Muscle layer of colon (tissue), 2 donors: ENCODE results near the gene THSD1.

Experiments
- H3K27ac ChIP-seq: one replicate; pipeline ENCODE4 v1.7.0; 2013; ENCODE audit warnings: low read depth, mild to moderate bottlenecking, low read length, moderate library complexity
- H3K27me3 ChIP-seq, 2 donors: one replicate each; pipeline ENCODE4 v1.7.0; 2013; ENCODE audit warnings: low read length in 2 of 2, mild to moderate bottlenecking in 2 of 2; ENCODE audit not compliant: insufficient read depth in 2 of 2, control insufficient read depth in 1 of 2
- H3K36me3 ChIP-seq: one replicate; pipeline ENCODE4 v1.7.0; 2013; ENCODE audit warnings: mild to moderate bottlenecking, low read length; ENCODE audit not compliant: insufficient read depth
- H3K4me1 ChIP-seq: one replicate; pipeline ENCODE4 v1.7.0; 2013; ENCODE audit warnings: mild to moderate bottlenecking, low read length; ENCODE audit not compliant: insufficient read depth
- H3K4me3 ChIP-seq, 2 donors: one replicate each; pipeline ENCODE4 v1.7.0; 2013; ENCODE audit warnings: low read length in 2 of 2, low read depth in 1 of 2, mild to moderate bottlenecking in 1 of 2, moderate library complexity in 1 of 2
- H3K9ac ChIP-seq: one replicate; pipeline ENCODE4 v1.7.0; 2013; ENCODE audit warnings: low read length
- H3K9me3 ChIP-seq: one replicate; pipeline ENCODE4 v1.7.0; 2013; ENCODE audit warnings: mild to moderate bottlenecking, low read length
- donor health status: abdominal sarcoma.
- donor health status: Adenocarcinoma of cecum.

THSD1 gene

DNA sequence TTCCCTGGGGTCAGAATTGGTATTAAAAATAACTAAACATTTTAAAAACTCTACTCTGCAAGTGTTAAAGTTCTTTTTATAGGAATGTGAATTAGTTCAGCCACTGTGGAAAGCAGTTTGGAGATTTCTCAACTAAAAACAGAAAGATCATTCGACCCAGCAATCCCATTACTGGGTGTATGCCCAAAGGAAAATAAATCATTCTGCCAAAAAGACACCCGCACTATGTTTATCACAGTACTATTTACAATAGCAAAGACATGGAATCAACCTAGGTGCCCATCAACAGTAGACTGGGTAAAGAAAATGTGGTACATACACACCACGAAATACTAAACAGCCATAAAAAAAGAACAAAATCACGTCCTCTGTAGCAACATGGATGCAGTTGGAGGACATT lies 657 bp upstream of the THSD1 start:
- no peak overlapping the region for H3K4me3 ChIP-seq
- H3K36me3 ChIP-seq, result no peaks in the 10 kb centered on the region
- peaks cover 5 to 14% of the 10 kb centered on the region in 2 donors for H3K27me3 ChIP-seq
- no peaks in the 10 kb centered on the region for H3K9me3 ChIP-seq
- H3K27ac ChIP-seq, result no peak overlapping the region
- no peak overlapping the region for H3K9ac ChIP-seq
- H3K4me1 ChIP-seq, result peaks cover 4% of the 10 kb centered on the region

DNA sequence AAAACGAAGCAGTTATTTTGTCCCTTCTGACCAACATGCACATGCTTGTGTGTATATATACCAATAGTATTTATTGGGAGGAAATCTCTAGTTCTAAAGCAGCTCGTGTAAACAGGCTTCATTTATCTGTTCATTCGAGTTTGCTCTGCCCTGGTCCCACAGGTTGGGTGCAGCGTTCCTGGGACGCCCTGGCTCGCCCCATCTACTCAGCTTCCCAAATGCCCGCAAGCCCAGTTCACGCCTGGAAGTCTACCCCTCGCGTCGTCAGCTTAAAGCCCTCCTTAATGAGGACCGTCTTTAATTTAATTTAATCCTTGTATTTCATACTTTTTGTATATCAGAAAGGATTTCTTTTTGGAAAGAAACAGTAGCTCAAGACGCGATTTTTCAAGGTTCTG lies 604 bp downstream of the THSD1 start:
- Histone ChIP-seq H3K4me3 (peak overlapping the region; percentile 37 to 43), H3K4me1 (peaks cover 4% of the 10 kb centered on the region), H3K36me3 (no peaks in the 10 kb centered on the region), H3K27me3 (peaks cover 5 to 14% of the 10 kb centered on the region in 2 donors), H3K9ac (no peak overlapping the region), H3K9me3 (no peaks in the 10 kb centered on the region), H3K27ac (no peak overlapping the region)

DNA sequence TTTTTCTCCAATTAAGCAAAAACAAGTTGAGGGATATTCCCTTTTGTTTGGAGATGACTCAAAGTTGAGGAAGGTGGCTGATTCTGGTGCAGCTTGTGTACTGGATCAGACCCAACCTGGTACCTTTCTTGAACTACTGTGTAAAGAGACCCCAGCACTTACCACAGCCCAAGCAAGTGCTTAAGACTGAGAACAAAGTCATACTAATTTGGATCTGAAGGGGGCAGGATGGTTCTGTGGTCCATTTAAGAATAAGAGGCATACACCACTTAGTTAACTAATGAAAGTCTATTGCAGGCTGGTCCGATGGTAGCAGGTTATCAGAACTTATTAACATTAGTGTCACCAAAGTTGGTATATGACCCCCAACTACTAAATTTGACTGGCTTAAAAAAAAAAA lies 6.3 kb downstream of the THSD1 start:
- Histone ChIP-seq H3K27ac (no peak overlapping the region), H3K4me1 (no peaks in the 10 kb centered on the region), H3K9ac (no peak overlapping the region), H3K36me3 (no peaks in the 10 kb centered on the region), H3K9me3 (no peaks in the 10 kb centered on the region), H3K27me3 (no peaks in the 10 kb centered on the region), H3K4me3 (no peak overlapping the region)

DNA sequence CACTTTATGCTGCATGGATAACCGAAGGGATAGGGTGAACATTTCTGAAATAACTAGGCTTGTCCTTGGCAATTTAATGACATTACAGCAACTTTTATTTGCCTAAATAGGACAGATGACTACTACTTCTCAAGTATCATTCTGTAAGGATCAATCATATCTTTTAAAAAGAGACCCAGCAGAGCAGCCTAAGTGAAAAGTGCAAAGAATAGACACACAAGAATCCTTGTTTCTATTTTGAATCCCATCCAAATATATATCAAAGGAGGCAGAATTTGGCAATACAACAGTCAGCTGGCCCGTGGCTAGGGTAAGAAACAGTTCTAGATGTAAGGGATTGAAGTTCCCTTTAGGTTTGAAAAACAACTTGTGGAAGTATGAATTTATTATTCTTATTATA lies 6.9 kb downstream of the THSD1 start:
- H3K9ac ChIP-seq, result no peak overlapping the region
- no peaks in the 10 kb centered on the region for H3K36me3 ChIP-seq
- H3K27ac ChIP-seq, result no peak overlapping the region

DNA sequence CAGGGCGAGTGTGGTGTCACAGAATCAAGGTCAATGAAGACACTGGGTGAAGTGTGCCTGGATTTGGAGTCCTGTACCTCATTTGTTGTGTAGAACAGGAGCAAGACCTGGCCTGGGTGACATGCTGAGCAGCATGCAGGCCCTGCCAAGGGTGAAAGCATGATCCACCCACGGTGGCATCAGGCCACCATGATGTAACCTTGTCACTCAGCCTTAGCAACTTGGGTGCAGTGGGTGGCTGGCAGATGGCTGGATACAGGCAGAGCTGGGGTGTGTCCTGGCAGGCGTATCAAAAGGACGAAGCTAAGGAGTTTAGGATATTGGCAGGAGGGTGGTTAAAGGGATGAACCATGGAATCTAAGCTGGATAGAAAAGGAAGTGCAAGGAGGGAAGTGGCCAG lies 10.3 kb downstream of the THSD1 start:
- Histone ChIP-seq H3K9me3 (no peaks in the 10 kb centered on the region), H3K4me3 (no peak overlapping the region), H3K27ac (no peak overlapping the region), H3K4me1 (no peaks in the 10 kb centered on the region), H3K9ac (no peak overlapping the region), H3K36me3 (no peaks in the 10 kb centered on the region), H3K27me3 (no peaks in the 10 kb centered on the region)

More for the DNA sequence above, 6.9 kb downstream of the THSD1 start:
- Histone ChIP-seq H3K27me3 (no peaks in the 10 kb centered on the region), H3K4me1 (no peaks in the 10 kb centered on the region), H3K4me3 (no peak overlapping the region), H3K9me3 (no peaks in the 10 kb centered on the region)

DNA sequence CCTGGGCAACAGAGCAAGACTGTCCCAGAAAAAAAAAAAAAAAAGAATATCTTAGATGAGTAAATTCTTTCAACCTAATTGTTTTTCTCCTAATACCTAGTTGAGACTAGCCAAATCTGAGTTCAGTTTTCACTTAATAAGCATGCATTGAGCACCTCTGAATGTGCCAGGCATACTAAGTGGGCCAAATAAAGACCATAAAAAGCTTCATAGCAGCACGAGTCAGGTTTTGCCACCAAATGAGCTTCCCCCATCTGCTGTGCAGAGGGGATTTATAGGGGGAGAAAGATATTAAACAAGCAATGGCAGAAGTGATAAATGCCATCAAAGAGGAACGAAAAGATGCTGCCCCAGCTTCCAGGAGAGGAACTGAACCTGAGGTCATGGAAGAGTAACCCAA lies 11.4 kb downstream of the THSD1 start:
- H3K27me3 ChIP-seq, result no peaks in the 10 kb centered on the region
- H3K9ac ChIP-seq, result no peak overlapping the region
- H3K9me3 ChIP-seq, result no peaks in the 10 kb centered on the region
- no peak overlapping the region for H3K27ac ChIP-seq
- H3K4me3 ChIP-seq, result no peak overlapping the region
- no peaks in the 10 kb centered on the region for H3K36me3 ChIP-seq
- no peaks in the 10 kb centered on the region for H3K4me1 ChIP-seq

DNA sequence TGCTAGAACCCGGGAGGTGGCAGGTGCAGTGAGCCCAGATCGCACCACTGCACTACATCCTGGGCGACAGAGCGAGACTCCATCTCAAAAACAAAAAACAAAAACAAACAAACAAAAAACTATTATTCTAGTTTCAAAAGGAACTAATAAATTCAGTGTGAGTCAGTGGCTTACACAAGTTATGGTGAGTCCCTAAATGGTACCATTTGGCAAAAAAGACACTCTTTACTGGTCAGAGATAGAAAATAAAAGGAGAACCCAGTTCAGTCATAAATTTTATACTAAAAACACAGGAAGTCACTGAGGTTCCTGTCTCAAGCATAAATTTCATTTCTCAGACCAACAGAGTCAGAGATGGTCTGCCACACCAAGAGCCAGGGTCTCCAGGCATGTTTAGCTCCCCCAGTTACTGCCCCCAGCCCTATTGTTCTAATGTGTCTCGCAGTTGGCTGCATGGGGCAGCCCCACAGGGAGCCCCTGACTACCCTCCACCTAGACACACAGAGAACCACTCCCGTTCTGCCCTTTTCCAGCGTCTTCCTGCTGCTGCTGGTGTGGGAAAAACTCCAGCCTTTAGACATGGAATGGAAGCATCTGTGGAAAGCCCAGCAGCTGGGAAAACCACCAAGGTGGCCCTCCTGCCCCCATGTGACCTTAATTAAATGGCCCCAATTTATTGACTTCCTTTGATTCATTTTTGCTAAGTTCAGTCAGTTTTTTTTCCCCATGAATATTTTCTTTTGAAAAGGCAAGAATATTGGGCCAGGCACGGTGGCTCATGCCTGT lies 12.2 kb downstream of the THSD1 start:
- H3K4me3 ChIP-seq, result no peak overlapping the region
- H3K27ac ChIP-seq, result no peak overlapping the region
- H3K9ac ChIP-seq, result no peak overlapping the region
- no peaks in the 10 kb centered on the region for H3K27me3 ChIP-seq
- no peaks in the 10 kb centered on the region for H3K4me1 ChIP-seq
- no peaks in the 10 kb centered on the region for H3K36me3 ChIP-seq
- H3K9me3 ChIP-seq, result no peaks in the 10 kb centered on the region

GRCh38 chr13:52387721-52388120 lies 18.3 kb downstream of the THSD1 start:
- H3K9ac ChIP-seq, result no peak overlapping the region
- no peak overlapping the region for H3K27ac ChIP-seq
- H3K27me3 ChIP-seq, result no peaks in the 10 kb centered on the region
- H3K9me3 ChIP-seq, result no peaks in the 10 kb centered on the region
- no peaks in the 10 kb centered on the region for H3K4me1 ChIP-seq
- no peak overlapping the region for H3K4me3 ChIP-seq
- no peaks in the 10 kb centered on the region for H3K36me3 ChIP-seq

DNA sequence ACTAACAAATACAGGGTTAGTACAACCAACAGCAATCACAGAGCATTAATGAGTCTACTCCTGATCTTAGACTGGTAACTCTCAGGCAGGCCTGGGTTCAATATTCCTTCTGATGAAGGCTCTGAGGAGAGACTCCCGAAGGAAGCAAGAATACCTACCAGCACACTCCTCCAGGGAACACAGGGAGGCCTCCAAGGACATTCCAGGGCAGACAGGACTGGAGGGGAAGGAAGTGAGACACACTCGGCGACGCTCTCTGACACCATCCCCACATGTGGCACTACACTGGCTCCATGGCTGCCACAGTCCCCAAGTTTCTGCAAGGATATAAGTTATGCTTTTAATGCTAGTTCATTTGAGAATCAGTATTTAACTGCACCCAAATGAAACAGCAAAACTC lies 20.1 kb downstream of the THSD1 start:
- Histone ChIP-seq H3K9me3 (no peaks in the 10 kb centered on the region), H3K27ac (no peak overlapping the region), H3K9ac (no peak overlapping the region), H3K36me3 (no peaks in the 10 kb centered on the region), H3K4me3 (no peak overlapping the region), H3K4me1 (no peaks in the 10 kb centered on the region), H3K27me3 (no peaks in the 10 kb centered on the region)

DNA sequence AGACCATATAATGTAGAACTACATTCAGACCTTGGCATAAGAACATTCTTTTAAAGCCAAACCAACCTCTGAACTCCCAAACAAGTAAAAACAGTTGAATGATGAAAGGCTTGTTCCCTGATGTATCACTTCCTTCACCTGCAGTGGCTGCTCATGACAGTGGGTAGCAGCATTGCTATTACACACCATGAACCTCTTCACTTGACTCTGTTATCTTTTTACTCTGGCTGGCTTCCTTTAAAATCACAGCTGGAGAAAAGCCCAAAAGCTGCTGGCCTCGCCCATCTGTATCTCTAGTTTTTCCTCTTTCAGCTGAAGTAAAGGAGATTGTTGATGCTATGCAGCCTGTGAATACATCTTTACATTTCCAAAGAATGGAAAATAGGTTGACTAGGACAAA lies 22.6 kb downstream of the THSD1 start:
- Histone ChIP-seq H3K27ac (no peak overlapping the region), H3K9ac (no peak overlapping the region), H3K27me3 (no peaks in the 10 kb centered on the region), H3K9me3 (no peaks in the 10 kb centered on the region), H3K36me3 (no peaks in the 10 kb centered on the region), H3K4me1 (no peaks in the 10 kb centered on the region), H3K4me3 (no peak overlapping the region)

GRCh38 chr13:52378312-52378711 lies 27.7 kb downstream of the THSD1 start:
- H3K27ac ChIP-seq, result no peak overlapping the region
- H3K36me3 ChIP-seq, result no peaks in the 10 kb centered on the region
- no peaks in the 10 kb centered on the region for H3K27me3 ChIP-seq
- no peak overlapping the region for H3K4me3 ChIP-seq
- no peaks in the 10 kb centered on the region for H3K9me3 ChIP-seq
- no peak overlapping the region for H3K9ac ChIP-seq
- H3K4me1 ChIP-seq, result no peaks in the 10 kb centered on the region

GRCh38 chr13:52377898-52378297 lies 28.1 kb downstream of the THSD1 start:
- no peaks in the 10 kb centered on the region for H3K9me3 ChIP-seq
- H3K4me1 ChIP-seq, result no peaks in the 10 kb centered on the region
- no peaks in the 10 kb centered on the region for H3K36me3 ChIP-seq
- no peaks in the 10 kb centered on the region for H3K27me3 ChIP-seq
- H3K9ac ChIP-seq, result no peak overlapping the region
- H3K4me3 ChIP-seq, result no peak overlapping the region
- no peak overlapping the region for H3K27ac ChIP-seq
